Cardiac muscle cell (in vitro differentiated cells and primary cell): ENCODE measurements around the gene ZNF683. TPM values are rescaled to one million over a fixed set of nuclear protein-coding genes. Genes with fewer than 3 reads are reported as not detected.
"Not testable (repeated sequence)": the region's sequence is repeated elsewhere in the genome, so short reads cannot be mapped to it uniquely, and the experiment has no call there.

Experiments used
- DNase-seq, 2 donors: peaks; one replicate each; pipeline versions ENCODE4 v3.0.0 to v3.0.0-alpha.2; 2010 to 2017; ENCODE audit warnings: low read depth in 1 of 2, low spot score in 1 of 2
- H3K27ac ChIP-seq: fragments of 200-600 bp; sonication (generic); 2 replicates; pipeline ENCODE4 v1.5.1; 2016
- H3K27me3 ChIP-seq: fragments of 200-600 bp; sonication (generic); 2 replicates; pipeline ENCODE4 v1.6.0; 2016; ENCODE audit warnings: control low read depth
- H3K36me3 ChIP-seq: fragments of 200-600 bp; sonication (generic); 2 replicates; pipeline ENCODE4 v1.5.1; 2016; ENCODE audit warnings: control low read depth
- H3K4me1 ChIP-seq: fragments of 200-600 bp; sonication (generic); 2 replicates; pipeline ENCODE4 v1.8.1; 2017; ENCODE audit warnings: low read depth, mild to moderate bottlenecking, mixed run types
- H3K4me3 ChIP-seq: fragments of 200-600 bp; sonication (generic); 2 replicates; pipeline ENCODE4 v1.5.1; 2016; ENCODE audit warnings: mild to moderate bottlenecking
- H3K9me3 ChIP-seq: fragments of 200-600 bp; sonication (generic); 2 replicates; pipeline ENCODE4 v1.5.1; 2017; ENCODE audit warnings: low read depth, mild to moderate bottlenecking, control low read depth
- polyA plus RNA-seq: library from polyadenylated mRNA; unstranded; fragments of >200 nt; fragmentation: Nextera tagmentation; extraction: Ambion mirVana; gene quantifications from 2 replicates; pipeline ENCODE4 v1.2.1, GENCODE V29; 2016
- total RNA-seq: library from RNA; depleted of rRNA; stranded (reverse); fragments of >200 nt; gene quantifications from 2 replicates; pipeline ENCODE4 v1.2.3, GENCODE V29; 2016
- TF ChIP-seq, protein P1 (sequence below): IDR thresholded peaks from 2 replicates; pipeline ENCODE4 v1.5.1; 2012; ENCODE audit warnings: low read depth, mild to moderate bottlenecking, low read length

ZNF683 gene
- total and polyA plus RNA-seq, 2 experiments from 2014 or later = not detected

GRCh38 chr1:26336477-26337205, 35.9 kb downstream of the ZNF683 start:
- DNase-seq = peak; percentile 42 to 76
- TF ChIP-seq, protein P1, sequence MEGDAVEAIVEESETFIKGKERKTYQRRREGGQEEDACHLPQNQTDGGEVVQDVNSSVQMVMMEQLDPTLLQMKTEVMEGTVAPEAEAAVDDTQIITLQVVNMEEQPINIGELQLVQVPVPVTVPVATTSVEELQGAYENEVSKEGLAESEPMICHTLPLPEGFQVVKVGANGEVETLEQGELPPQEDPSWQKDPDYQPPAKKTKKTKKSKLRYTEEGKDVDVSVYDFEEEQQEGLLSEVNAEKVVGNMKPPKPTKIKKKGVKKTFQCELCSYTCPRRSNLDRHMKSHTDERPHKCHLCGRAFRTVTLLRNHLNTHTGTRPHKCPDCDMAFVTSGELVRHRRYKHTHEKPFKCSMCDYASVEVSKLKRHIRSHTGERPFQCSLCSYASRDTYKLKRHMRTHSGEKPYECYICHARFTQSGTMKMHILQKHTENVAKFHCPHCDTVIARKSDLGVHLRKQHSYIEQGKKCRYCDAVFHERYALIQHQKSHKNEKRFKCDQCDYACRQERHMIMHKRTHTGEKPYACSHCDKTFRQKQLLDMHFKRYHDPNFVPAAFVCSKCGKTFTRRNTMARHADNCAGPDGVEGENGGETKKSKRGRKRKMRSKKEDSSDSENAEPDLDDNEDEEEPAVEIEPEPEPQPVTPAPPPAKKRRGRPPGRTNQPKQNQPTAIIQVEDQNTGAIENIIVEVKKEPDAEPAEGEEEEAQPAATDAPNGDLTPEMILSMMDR = no peak
- no peaks in the 10 kb centered on the region for H3K9me3 ChIP-seq
- no peaks in the 10 kb centered on the region for H3K4me1 ChIP-seq
- H3K4me3 ChIP-seq = peak overlapping the region; percentile 31
- H3K27me3 ChIP-seq = no peaks in the 10 kb centered on the region
- H3K36me3 ChIP-seq = no peaks in the 10 kb centered on the region
- H3K27ac ChIP-seq = no peak overlapping the region

- TF ChIP-seq, protein P1 = no peak
- H3K4me3 ChIP-seq = peak overlapping the region; percentile 31
- no peaks in the 10 kb centered on the region for H3K36me3 ChIP-seq
- no peak for DNase-seq
- H3K27ac ChIP-seq = no peak overlapping the region
- no peaks in the 10 kb centered on the region for H3K9me3 ChIP-seq
- no peaks in the 10 kb centered on the region for H3K27me3 ChIP-seq
- no peaks in the 10 kb centered on the region for H3K4me1 ChIP-seq
Measured at GRCh38 chr1:26335774-26336476, 36.6 kb downstream of the ZNF683 start.

GRCh38 chr1:26333312-26333711, 39.2 kb downstream of the ZNF683 start:
- H3K4me3 ChIP-seq, H3K9me3 ChIP-seq, H3K36me3 ChIP-seq, DNase-seq, H3K27me3 ChIP-seq, H3K4me1 ChIP-seq, H3K27ac ChIP-seq: not testable (repeated sequence)

DNA sequence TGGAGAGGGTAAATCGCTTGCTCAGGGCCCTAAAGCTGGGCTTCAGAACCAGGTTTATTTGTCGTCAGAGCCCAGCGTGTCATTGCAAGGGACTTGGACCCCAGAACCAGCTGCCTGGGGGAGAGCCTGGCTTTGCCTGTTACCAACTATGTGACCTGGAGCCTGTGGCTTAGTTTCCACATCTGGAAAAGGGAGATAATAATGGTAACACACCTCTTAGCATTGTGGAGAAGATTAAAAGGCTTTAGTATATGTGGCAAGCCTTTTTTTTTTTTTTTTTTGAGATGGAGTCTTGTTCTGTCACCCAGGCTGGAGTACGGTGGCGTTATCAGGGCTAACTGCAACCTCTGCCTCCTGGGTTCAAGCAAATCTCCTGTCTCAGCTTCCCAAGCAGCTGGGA, 42.3 kb downstream of the ZNF683 start:
- Histone ChIP-seq H3K36me3 (no peaks in the 10 kb centered on the region), H3K27me3 (no peaks in the 10 kb centered on the region), H3K9me3 (no peaks in the 10 kb centered on the region), H3K4me1 (no peaks in the 10 kb centered on the region), H3K27ac (no peak overlapping the region), H3K4me3 (no peak overlapping the region)
- TF ChIP-seq, protein P1 = no peak
- DNase-seq = no peak

DNA sequence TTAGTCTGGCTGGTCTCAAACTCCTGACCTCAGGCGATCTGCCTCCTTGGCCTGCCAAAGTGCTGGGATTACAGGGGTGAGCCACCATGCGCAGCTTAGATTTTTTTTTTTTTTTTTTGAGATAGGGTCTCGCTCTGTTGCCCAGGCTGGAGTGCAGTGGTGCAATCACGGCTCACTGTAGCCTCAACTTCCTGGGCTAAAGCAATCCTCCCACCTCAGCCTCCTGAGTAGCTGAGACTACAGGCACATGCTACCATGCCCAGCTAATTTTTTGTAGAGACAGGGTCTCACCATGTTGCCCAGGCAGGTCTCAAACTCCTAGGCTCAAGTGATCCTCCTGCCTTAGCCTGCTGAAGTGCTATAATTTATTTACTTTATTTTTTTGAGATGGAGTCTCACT, 43.2 kb downstream of the ZNF683 start:
- H3K9me3 ChIP-seq, H3K4me3 ChIP-seq, H3K27ac ChIP-seq, H3K27me3 ChIP-seq, H3K4me1 ChIP-seq, H3K36me3 ChIP-seq, DNase-seq: not testable (repeated sequence)

GRCh38 chr1:26328597-26328996, 44.0 kb downstream of the ZNF683 start:
- TF ChIP-seq, protein P1 = no peak
- no peaks in the 10 kb centered on the region for H3K36me3 ChIP-seq
- no peak for DNase-seq
- no peaks in the 10 kb centered on the region for H3K27me3 ChIP-seq
- H3K27ac ChIP-seq = no peak overlapping the region
- no peak overlapping the region for H3K4me3 ChIP-seq
- H3K4me1 ChIP-seq = no peaks in the 10 kb centered on the region
- no peaks in the 10 kb centered on the region for H3K9me3 ChIP-seq
